Right renal pelvis (tissue), 4 donors: Measurements from ENCODE around the gene ATP9B. TPM values are rescaled to one million over a fixed set of nuclear protein-coding genes. Genes with fewer than 3 reads are reported as not detected.
"Not testable (repeated sequence)": the region's sequence is repeated elsewhere in the genome, so short reads cannot be mapped to it uniquely, and the experiment has no call there.

Source experiments
- DNase-seq, 4 donors: peaks; one replicate each; pipeline ENCODE4 v3.0.0-alpha.2; 2013; ENCODE audit warnings: low read depth in 4 of 4, low spot score in 3 of 4, missing footprints in 1 of 4
- polyA plus RNA-seq, 4 donors: library from polyadenylated mRNA; unstranded; fragments of 120-200 nt; gene quantifications; one replicate each; pipeline ENCODE4 v1.2.1, GENCODE V29; 2013; ENCODE audit not compliant: insufficient read length in 4 of 4

Gene ATP9B
- polyA plus RNA-seq, 4 donors: 29.0 to 39.0 (median 31.5) TPM

- no peak for DNase-seq
Measured at GRCh38 chr18:79123948-79124347, 54.8 kb downstream of the ATP9B start.

GRCh38 chr18:79129120-79129519 is 59.9 kb downstream of the ATP9B start:
- DNase-seq: no peak

- no peak for DNase-seq
Measured at GRCh38 chr18:79133724-79134123, 64.5 kb downstream of the ATP9B start.

DNA sequence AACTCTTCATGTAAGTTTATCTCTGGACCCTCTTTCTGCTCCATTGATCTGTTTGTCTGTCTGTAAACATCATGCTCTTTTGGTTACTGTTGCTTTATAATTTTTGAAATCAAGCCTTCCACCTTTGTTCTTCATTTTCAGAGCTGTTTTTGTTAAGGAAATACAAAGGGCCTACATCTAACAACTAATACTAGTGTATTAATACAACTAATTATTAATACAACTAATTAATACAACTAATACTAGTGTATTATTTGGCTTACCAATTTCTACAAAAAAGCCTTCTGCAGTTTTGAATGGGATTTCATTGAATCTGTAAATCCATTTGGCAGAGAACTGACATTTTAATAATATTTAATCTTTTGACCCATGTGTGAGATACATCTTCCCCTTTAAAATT is 66.7 kb downstream of the ATP9B start:
- no peak for DNase-seq

GRCh38 chr18:79136742-79137141 is 67.5 kb downstream of the ATP9B start:
- DNase-seq: no peak

- no peak for DNase-seq
Measured at GRCh38 chr18:79139206-79139605, 70.0 kb downstream of the ATP9B start.

- no peak for DNase-seq
Measured at GRCh38 chr18:79147014-79147413, 77.8 kb downstream of the ATP9B start.

- DNase-seq: no peak
Measured at GRCh38 chr18:79151191-79151590, 82.0 kb downstream of the ATP9B start.

DNA sequence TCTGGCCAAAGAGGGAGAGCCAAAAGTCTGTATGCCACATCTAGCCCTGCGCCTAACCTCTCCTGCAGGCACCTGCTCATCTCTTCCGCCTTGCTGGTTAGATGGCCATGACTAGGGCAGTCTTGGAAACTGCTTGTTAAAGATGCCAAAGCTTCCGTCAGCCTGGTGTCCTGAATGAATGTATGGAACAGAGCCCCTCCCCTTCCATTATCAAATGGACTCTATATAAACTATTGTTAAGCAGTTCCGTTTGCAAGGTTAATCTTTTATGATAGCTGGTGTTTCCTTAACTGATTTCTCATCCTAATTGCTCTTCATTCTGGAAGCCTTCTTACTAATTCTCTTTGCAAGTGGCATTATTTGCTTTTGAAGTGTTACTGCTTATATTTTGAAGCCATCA is 87.1 kb downstream of the ATP9B start:
- no peak for DNase-seq

GRCh38 chr18:79164706-79165105 is 95.5 kb downstream of the ATP9B start:
- DNase-seq: no peak

DNA sequence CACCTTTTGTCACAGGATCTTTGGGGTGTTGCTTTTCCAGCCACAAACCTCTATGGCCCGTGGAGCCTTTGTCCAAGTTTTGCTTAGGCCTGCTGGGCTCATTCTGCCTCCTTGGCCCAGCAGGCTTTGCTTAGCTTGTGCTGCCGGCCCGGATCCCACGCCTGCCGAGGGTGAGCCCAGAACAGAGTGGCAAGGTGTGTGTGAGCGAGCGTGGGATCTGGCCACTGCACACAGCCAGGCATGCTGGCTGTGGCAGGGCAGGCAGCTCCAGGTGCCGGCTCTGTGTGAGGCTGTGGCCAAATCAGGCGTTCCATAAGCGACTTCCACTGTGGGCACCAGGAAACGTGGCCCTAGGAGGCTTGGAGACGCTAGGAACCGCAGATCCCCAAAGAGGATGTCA is 97.5 kb downstream of the ATP9B start:
- DNase-seq: no peak

GRCh38 chr18:79167526-79168190 is 98.5 kb downstream of the ATP9B start:
- DNase-seq: no peak

- no peak for DNase-seq
Measured at GRCh38 chr18:79169958-79170555, 100.9 kb downstream of the ATP9B start.

GRCh38 chr18:79172331-79172730 is 103.1 kb downstream of the ATP9B start:
- not testable (repeated sequence) for DNase-seq

- DNase-seq: no peak
Measured at GRCh38 chr18:79173742-79174141, 104.5 kb downstream of the ATP9B start.

GRCh38 chr18:79178113-79178531 is 108.9 kb downstream of the ATP9B start:
- no peak for DNase-seq

- no peak for DNase-seq
Measured at GRCh38 chr18:79182047-79182713, 113.0 kb downstream of the ATP9B start.

- no peak for DNase-seq
Measured at GRCh38 chr18:79185648-79186047, 116.5 kb downstream of the ATP9B start.

DNA sequence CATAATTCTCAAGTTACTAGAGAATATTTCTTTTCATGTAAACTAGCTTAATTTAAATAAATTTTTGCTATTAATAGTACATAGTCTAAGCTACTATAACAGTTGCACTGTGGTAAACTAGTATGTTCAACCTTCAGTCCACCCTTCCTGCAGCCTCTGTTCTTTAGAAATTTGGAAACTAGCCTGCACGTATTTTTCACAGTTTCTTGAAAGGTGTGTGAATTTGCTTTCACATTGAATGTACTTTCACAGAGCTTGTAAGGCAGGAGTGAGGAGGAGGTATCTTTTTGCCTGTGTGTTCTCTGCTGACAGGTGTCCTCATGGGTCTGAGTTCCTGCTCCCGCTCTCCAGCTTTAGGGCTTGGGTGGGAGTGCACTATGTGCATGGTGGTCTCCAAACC is 117.5 kb downstream of the ATP9B start:
- no peak for DNase-seq

- DNase-seq: no peak
Measured at GRCh38 chr18:79187532-79188277, 118.5 kb downstream of the ATP9B start.

DNA sequence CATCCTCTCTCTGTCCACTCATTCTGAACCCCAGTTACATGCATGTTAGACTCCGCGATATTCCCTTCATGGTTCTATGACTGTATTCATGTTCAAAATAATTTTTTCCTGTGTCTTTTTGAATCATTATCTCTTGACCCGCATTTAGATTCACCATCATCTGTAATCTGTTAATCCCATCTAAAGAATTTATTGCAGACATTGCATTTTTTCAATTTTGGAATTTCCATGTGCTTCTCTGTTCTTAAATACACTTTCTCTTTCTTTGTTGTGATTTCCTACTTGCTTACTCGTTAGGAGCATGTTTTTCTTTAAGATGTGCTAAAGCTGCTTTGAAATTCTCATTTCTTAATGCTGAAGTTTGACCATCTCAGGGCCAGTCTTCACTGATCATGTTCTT is 122.2 kb downstream of the ATP9B start:
- no peak for DNase-seq
